Measurements from ENCODE around the gene RAB40B.

DNA sequence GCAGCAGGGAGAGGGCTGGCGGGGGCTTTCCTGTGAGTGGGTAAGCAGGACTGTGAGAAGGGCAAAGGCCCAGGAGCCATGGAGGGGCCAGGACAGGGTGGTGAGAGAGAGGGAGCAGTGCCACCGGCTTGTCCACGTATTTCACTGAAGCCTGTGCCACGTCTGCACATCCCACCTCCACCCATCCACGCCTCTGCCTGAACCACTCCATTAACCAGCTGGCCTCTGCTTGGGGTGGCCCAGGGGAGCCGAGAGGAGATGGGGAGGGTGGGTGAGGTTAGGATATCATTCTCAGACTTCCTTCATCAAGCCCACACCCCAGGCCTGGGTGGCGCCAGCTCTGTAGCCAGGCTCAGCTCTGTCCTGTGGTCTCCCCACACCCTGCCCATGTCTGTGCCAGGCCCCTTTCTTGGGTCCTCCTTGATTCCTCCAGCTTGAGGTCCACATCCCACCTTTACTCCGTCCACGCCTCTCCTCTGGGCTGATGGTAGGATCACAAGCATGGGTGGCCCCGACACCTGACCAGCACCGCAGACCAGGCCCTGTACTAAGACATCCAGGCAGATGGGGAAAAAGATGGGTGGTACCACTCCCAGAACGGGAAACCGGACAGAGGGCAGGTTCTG, 33.7 kb upstream of the RAB40B start:
- TF ChIP-seq, protein P1, sequence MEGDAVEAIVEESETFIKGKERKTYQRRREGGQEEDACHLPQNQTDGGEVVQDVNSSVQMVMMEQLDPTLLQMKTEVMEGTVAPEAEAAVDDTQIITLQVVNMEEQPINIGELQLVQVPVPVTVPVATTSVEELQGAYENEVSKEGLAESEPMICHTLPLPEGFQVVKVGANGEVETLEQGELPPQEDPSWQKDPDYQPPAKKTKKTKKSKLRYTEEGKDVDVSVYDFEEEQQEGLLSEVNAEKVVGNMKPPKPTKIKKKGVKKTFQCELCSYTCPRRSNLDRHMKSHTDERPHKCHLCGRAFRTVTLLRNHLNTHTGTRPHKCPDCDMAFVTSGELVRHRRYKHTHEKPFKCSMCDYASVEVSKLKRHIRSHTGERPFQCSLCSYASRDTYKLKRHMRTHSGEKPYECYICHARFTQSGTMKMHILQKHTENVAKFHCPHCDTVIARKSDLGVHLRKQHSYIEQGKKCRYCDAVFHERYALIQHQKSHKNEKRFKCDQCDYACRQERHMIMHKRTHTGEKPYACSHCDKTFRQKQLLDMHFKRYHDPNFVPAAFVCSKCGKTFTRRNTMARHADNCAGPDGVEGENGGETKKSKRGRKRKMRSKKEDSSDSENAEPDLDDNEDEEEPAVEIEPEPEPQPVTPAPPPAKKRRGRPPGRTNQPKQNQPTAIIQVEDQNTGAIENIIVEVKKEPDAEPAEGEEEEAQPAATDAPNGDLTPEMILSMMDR (optimal IDR thresholded peaks at IDR 0.05 in 1 of 3, IDR thresholded peaks at IDR 0.05 in 1 of 3, conservative IDR thresholded peaks at IDR 0.05 in 1 of 3; ENCODE audit: extremely low read depth in 1 of 3, insufficient read depth in 2 of 3, low read length in 3 of 3), result no peak
- TF ChIP-seq EZH2 (IDR thresholded peaks at IDR 0.05; ENCODE audit: low read length), result no peak
